Panc1 (cell line): ENCODE measurements around the gene ASCL2. TPM values are rescaled to one million over a fixed set of nuclear protein-coding genes. Genes with fewer than 3 reads are reported as not detected.
A peak's percentile ranks its signal among the peaks of the same experiment; 100 is the strongest.

ENCODE experiments used
- ATAC-seq: fragments of 200-7000 bp; cut with Tn5 transposase; 2 replicates; pipeline ENCODE4 v1.9.1; 2020; ENCODE audit warnings: mild to moderate bottlenecking, moderate library complexity
- BruUV-seq: library from RNA; stranded (reverse); fragments of 400-500 nt; replicated peaks from 2 replicates; lab custom pipeline; 2021; lab: Mats Ljungman, UMichigan
- CTCF ChIA-PET: fragments of 300-600 bp; sonication (Branson Sonifier 250); formaldehyde crosslinking; loops from one replicate; lab custom pipeline; 2022; ENCODE audit warnings: antibody characterized with exemption; lab: Charles Lee
- POLR2A ChIA-PET: fragments of 300-600 bp; sonication (Branson Sonifier 250); formaldehyde crosslinking; loops from one replicate; lab custom pipeline; 2022; ENCODE audit warnings: antibody characterized with exemption; lab: Charles Lee
- DNase-seq: peaks from one replicate; pipeline ENCODE4 v3.0.0-alpha.2; 2010; ENCODE audit warnings: low read depth, low spot score
- H3K27ac ChIP-seq: 2 replicates; pipeline ENCODE4 v1.5.1; 2011; ENCODE audit warnings: mild to moderate bottlenecking, low read length, inconsistent platforms
- H3K27me3 ChIP-seq: fragments of 200-500 bp; sonication (Bioruptor generic); 2 replicates; pipeline ENCODE4 v1.6.0; 2014; ENCODE audit warnings: low read length, inconsistent platforms; ENCODE audit not compliant: control insufficient read depth, insufficient read depth
- H3K36me3 ChIP-seq: fragments of 200-500 bp; sonication (Bioruptor generic); 2 replicates; pipeline ENCODE4 v1.5.1; 2014; ENCODE audit warnings: inconsistent platforms, mild to moderate bottlenecking, low read length, moderate library complexity; ENCODE audit not compliant: control insufficient read depth, insufficient read depth
- H3K4me1 ChIP-seq: 2 replicates; pipeline ENCODE4 v1.5.1; 2011; ENCODE audit warnings: inconsistent platforms, mild to moderate bottlenecking, low read length, moderate library complexity; ENCODE audit not compliant: control insufficient read depth, insufficient read depth
- H3K4me3 ChIP-seq, 2 experiments: 2 replicates each; pipeline ENCODE4 v1.5.1; 2011 to 2012; ENCODE audit warnings: low read depth in 2 of 2, low read length in 2 of 2, mild to moderate bottlenecking in 2 of 2, inconsistent platforms in 1 of 2, moderate library complexity in 1 of 2
- H3K9me3 ChIP-seq: fragments of 200-500 bp; sonication (Bioruptor generic); 2 replicates; pipeline ENCODE4 v1.5.1; 2014; ENCODE audit warnings: low read depth, mild to moderate bottlenecking, inconsistent platforms, low read length, moderate library complexity; ENCODE audit not compliant: control insufficient read depth, insufficient read depth
- CTCF ChIP-seq: fragments of 450-650 bp; IDR thresholded peaks from 2 replicates; pipeline ENCODE4 v1.5.1; 2017; ENCODE audit warnings: mild to moderate bottlenecking
- POLR2AphosphoS5 ChIP-seq: IDR thresholded peaks from 2 replicates; pipeline ENCODE4 v1.6.1; 2012; ENCODE audit warnings: mild to moderate bottlenecking, low read depth, low read length, moderate library complexity
- REST ChIP-seq, 2 experiments: IDR thresholded peaks; 2 replicates each; pipeline ENCODE4 v1.6.1; 2011 to 2012; ENCODE audit warnings: low read depth in 2 of 2, control low read depth in 1 of 2, low read length in 1 of 2, mild to moderate bottlenecking in 1 of 2, moderate library complexity in 1 of 2; ENCODE audit not compliant: insufficient read depth in 1 of 2
- SIN3A ChIP-seq: IDR thresholded peaks from 2 replicates; pipeline ENCODE4 v1.6.1; 2012; ENCODE audit warnings: low read depth, mild to moderate bottlenecking, low read length, moderate library complexity, borderline replicate concordance; ENCODE audit not compliant: insufficient read depth
- TCF7L2 ChIP-seq: IDR thresholded peaks from 2 replicates; pipeline ENCODE4 v1.6.1; 2011; ENCODE audit warnings: mild to moderate bottlenecking, low read depth, low read length, inconsistent platforms
- in situ Hi-C: cut with HindIII; loops from 2 replicates; pipeline ENCODE4 v1.10.0; 2016; ENCODE audit warnings: low sequenced_read_pairs, low pct_unique_long_range_greater_than_20kb
- intact Hi-C: fragments of 100-400 bp; cut with micrococcal nuclease; formaldehyde crosslinking; loops from one replicate; pipeline ENCODE4 v1.10.0; 2022; ENCODE audit not compliant: unreplicated experiment
- total RNA-seq: library from RNA; stranded (reverse); gene quantifications from one replicate; pipeline ENCODE4 v1.2.1, GENCODE V29; 2021; ENCODE audit not compliant: unreplicated experiment

ASCL2 gene
- total RNA-seq, 1 experiment from 2014 or later: not detected

- ChIA-PET CTCF (no interaction called here), POLR2A (no interaction called here)
- no peak for DNase-seq
- Histone ChIP-seq H3K9me3 (no peaks in the 10 kb centered on the region), H3K27me3 (peaks cover 5% of the 10 kb centered on the region; the same call in 1 of the 2 replicates), H3K4me3 (no peak overlapping the region), H3K27ac (no peak overlapping the region), H3K4me1 (peaks cover 9% of the 10 kb centered on the region), H3K36me3 (no peaks in the 10 kb centered on the region)
- no TSS peak for BruUV-seq
- in situ Hi-C loops: no loop called here
- TF ChIP-seq SIN3A: no peak
- no peak for TF ChIP-seq POLR2AphosphoS5
- no peak for TF ChIP-seq CTCF
- no peak for TF ChIP-seq REST (IDR thresholded peaks at IDR 0.05; ENCODE audit: insufficient read depth in 1 of 2, low read depth in 2 of 2, low read length in 1 of 2)
- TF ChIP-seq TCF7L2: no peak
- ATAC-seq: peak; percentile 35; the same call in 1 of the 2 replicates
- intact Hi-C loops: no loop called here
Measured at GRCh38 chr11:2293984-2294925, 23.9 kb upstream of the ASCL2 start.

DNA sequence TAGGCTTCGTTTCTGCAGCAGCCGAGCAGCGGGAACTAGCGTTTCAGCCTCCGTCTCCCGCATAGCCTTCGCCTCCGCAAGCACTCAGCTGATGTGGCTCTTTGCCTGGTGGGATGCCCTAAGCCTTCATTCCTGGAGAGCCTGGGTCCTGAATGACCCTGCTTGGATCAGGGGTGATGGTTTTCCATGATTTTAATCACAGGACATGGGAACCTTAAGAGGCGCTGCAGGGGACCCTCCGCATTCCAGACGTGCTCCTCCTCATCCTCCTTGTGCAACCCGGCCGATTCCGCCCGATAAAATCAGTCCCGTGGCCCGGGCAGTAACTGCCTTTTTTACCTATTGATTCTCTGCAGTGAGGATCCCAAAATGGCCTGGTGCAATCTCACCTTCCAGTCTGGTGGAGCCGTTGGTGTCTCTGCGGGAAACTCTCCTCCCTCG is 23.2 kb upstream of the ASCL2 start:
- Histone ChIP-seq H3K27me3 (peaks cover 6% of the 10 kb centered on the region; the same call in 1 of the 2 replicates), H3K36me3 (no peaks in the 10 kb centered on the region), H3K4me1 (peaks cover 9% of the 10 kb centered on the region), H3K9me3 (no peaks in the 10 kb centered on the region), H3K4me3 (no peak overlapping the region), H3K27ac (no peak overlapping the region)
- no TSS peak for BruUV-seq
- no peak for DNase-seq
- ChIA-PET POLR2A (no interaction called here), CTCF (no interaction called here)
- intact Hi-C loops (no loop called here), in situ Hi-C loops (no loop called here)
- ATAC-seq: no peak
- TF ChIP-seq SIN3A: no peak
- no peak for TF ChIP-seq REST (IDR thresholded peaks at IDR 0.05; ENCODE audit: insufficient read depth in 1 of 2, low read depth in 2 of 2, low read length in 1 of 2)
- TF ChIP-seq TCF7L2: no peak
- no peak for TF ChIP-seq POLR2AphosphoS5
- no peak for TF ChIP-seq CTCF
